OCI-LY1 (cell line): Measurements from ENCODE around the gene SPDL1.

ENCODE experiments used
- H2AFZ ChIP-seq: fragments of 200-600 bp; sonication (generic), shearing (Covaris generic); 2 replicates; pipeline ENCODE4 v1.6.0; 2014; ENCODE audit warnings: antibody characterized with exemption, mild to moderate bottlenecking, low read length
- H3F3A ChIP-seq: fragments of 200-600 bp; sonication (generic), shearing (Covaris generic); 2 replicates; pipeline ENCODE4 v1.6.0; 2014; ENCODE audit warnings: mild to moderate bottlenecking, antibody characterized with exemption, low read length, moderate library complexity; ENCODE audit not compliant: insufficient read depth
- H3K27ac ChIP-seq: fragments of 200-600 bp; sonication (generic); 2 replicates; pipeline ENCODE4 v1.5.1; 2014; ENCODE audit warnings: low read length, mixed run types, mild to moderate bottlenecking, low read depth; ENCODE audit not compliant: poor library complexity, severe bottlenecking
- H3K27me3 ChIP-seq: fragments of 200-600 bp; sonication (generic); 2 replicates; pipeline ENCODE4 v1.6.0; 2014; ENCODE audit warnings: antibody characterized with exemption, mild to moderate bottlenecking, low read length, moderate library complexity; ENCODE audit not compliant: insufficient read depth
- H3K36me3 ChIP-seq: fragments of 200-600 bp; sonication (generic); 2 replicates; pipeline ENCODE4 v1.6.1; 2014; ENCODE audit warnings: mild to moderate bottlenecking, antibody characterized with exemption, low read length, moderate library complexity, mixed read lengths; ENCODE audit not compliant: insufficient read depth
- H3K4me1 ChIP-seq: fragments of 200-600 bp; sonication (generic); 2 replicates; pipeline ENCODE4 v1.5.1; 2014; ENCODE audit warnings: mild to moderate bottlenecking, low read length, moderate library complexity; ENCODE audit not compliant: insufficient read depth, severe bottlenecking
- H3K4me2 ChIP-seq: fragments of 200-600 bp; sonication (generic), shearing (Covaris generic); 2 replicates; pipeline ENCODE4 v1.6.1; 2014; ENCODE audit warnings: low read length
- H3K4me3 ChIP-seq: fragments of 200-600 bp; sonication (generic); 2 replicates; pipeline ENCODE4 v1.5.1; 2014; ENCODE audit warnings: low read length, low read depth, mild to moderate bottlenecking, mixed read lengths; ENCODE audit not compliant: poor library complexity, severe bottlenecking
- H3K79me2 ChIP-seq: fragments of 200-600 bp; shearing (Covaris generic); 2 replicates; pipeline ENCODE4 v1.6.1; 2016; ENCODE audit warnings: mixed run types, low read length, mixed read lengths; ENCODE audit not compliant: insufficient read depth
- H3K9ac ChIP-seq: fragments of 200-600 bp; sonication (generic), shearing (Covaris generic); 2 replicates; pipeline ENCODE4 v1.6.1; 2014; ENCODE audit warnings: mild to moderate bottlenecking, low read length, mixed read lengths
- H3K9me2 ChIP-seq: fragments of 200-600 bp; sonication (generic), shearing (Covaris generic); 2 replicates; pipeline ENCODE4 v1.6.1; 2014; ENCODE audit warnings: low read depth, mild to moderate bottlenecking, low read length, mixed read lengths
- H3K9me3 ChIP-seq: fragments of 200-600 bp; shearing (Covaris generic); 2 replicates; pipeline ENCODE4 v1.6.1; 2014; ENCODE audit warnings: low read length, mixed read lengths
- H4K20me1 ChIP-seq: fragments of 200-600 bp; sonication (generic), shearing (Covaris generic); 2 replicates; pipeline ENCODE4 v1.6.0; 2016; ENCODE audit warnings: mild to moderate bottlenecking, low read length; ENCODE audit not compliant: insufficient read depth
- CTCF ChIP-seq: fragments of 200-600 bp; sonication (generic), shearing (Covaris generic); IDR thresholded peaks from 2 replicates; pipeline ENCODE4 v1.5.1; 2017; ENCODE audit warnings: mild to moderate bottlenecking, antibody characterized with exemption, low read length, moderate library complexity, mixed read lengths
- EZH2 ChIP-seq: fragments of 200-600 bp; sonication (generic), shearing (Covaris generic); IDR thresholded peaks from 2 replicates; pipeline ENCODE4 v1.8.0; 2017; ENCODE audit warnings: borderline replicate concordance, mixed run types, mild to moderate bottlenecking, antibody characterized with exemption, low read length, moderate library complexity, mixed read lengths

The SPDL1 gene

GRCh38 chr5:169649486-169649885, 65.9 kb downstream of the SPDL1 start:
- H3K9me2 ChIP-seq = no peaks in the 10 kb centered on the region
- H3K9ac ChIP-seq = no peak overlapping the region
- no peak overlapping the region for H2AFZ ChIP-seq
- no peaks in the 10 kb centered on the region for H3F3A ChIP-seq
- H4K20me1 ChIP-seq = no peaks in the 10 kb centered on the region
- H3K9me3 ChIP-seq = no peaks in the 10 kb centered on the region
- no peak overlapping the region for H3K4me3 ChIP-seq
- peaks cover 71% of the 10 kb centered on the region for H3K79me2 ChIP-seq
- no peak overlapping the region for H3K4me2 ChIP-seq
- H3K27me3 ChIP-seq = no peaks in the 10 kb centered on the region
- TF ChIP-seq CTCF = no peak
- TF ChIP-seq EZH2 = no peak
- H3K4me1 ChIP-seq = peaks cover 22% of the 10 kb centered on the region
- no peak overlapping the region for H3K27ac ChIP-seq
- peaks cover 39% of the 10 kb centered on the region for H3K36me3 ChIP-seq

GRCh38 chr5:169650701-169651331, 67.2 kb downstream of the SPDL1 start:
- Histone ChIP-seq H3K9me3 (no peaks in the 10 kb centered on the region), H2AFZ (no peak overlapping the region), H3K36me3 (peaks cover 53% of the 10 kb centered on the region), H3K4me3 (no peak overlapping the region), H3F3A (no peaks in the 10 kb centered on the region), H3K9me2 (no peaks in the 10 kb centered on the region), H3K4me1 (peaks cover 22% of the 10 kb centered on the region), H4K20me1 (no peaks in the 10 kb centered on the region), H3K27me3 (no peaks in the 10 kb centered on the region), H3K79me2 (peaks cover 62% of the 10 kb centered on the region), H3K4me2 (no peak overlapping the region), H3K27ac (no peak overlapping the region), H3K9ac (no peak overlapping the region)
- TF ChIP-seq EZH2 = no peak
- TF ChIP-seq CTCF = no peak

- Histone ChIP-seq H3K9ac (no peak overlapping the region), H3K79me2 (peaks cover 56% of the 10 kb centered on the region), H3F3A (no peaks in the 10 kb centered on the region), H3K27me3 (no peaks in the 10 kb centered on the region), H3K9me2 (no peaks in the 10 kb centered on the region), H3K4me1 (peaks cover 22% of the 10 kb centered on the region), H2AFZ (no peak overlapping the region), H3K36me3 (peaks cover 55% of the 10 kb centered on the region), H3K4me3 (no peak overlapping the region), H3K9me3 (no peaks in the 10 kb centered on the region), H3K27ac (no peak overlapping the region), H4K20me1 (no peaks in the 10 kb centered on the region), H3K4me2 (no peak overlapping the region)
- no peak for TF ChIP-seq CTCF
- no peak for TF ChIP-seq EZH2
Measured at GRCh38 chr5:169651526-169651925, 68.0 kb downstream of the SPDL1 start.
